ENCODE data around the gene TRAIP. TPM values are rescaled to one million over a fixed set of nuclear protein-coding genes. Genes with fewer than 3 reads are reported as not detected.

TRAIP gene
- total and polyA plus RNA-seq, 2 experiments from 2014 or later, result 4.5 to 5.2 TPM

- no peaks in the 10 kb centered on the region for H3K27me3 ChIP-seq (replicated peaks; ENCODE audit: insufficient read depth)
- in situ Hi-C loops (cut with MboI), result no loop called here
- no peak overlapping the region for H3K27ac ChIP-seq
- peak overlapping the region; percentile 98 for H3K4me2 ChIP-seq (ENCODE audit: unreplicated experiment)
- no peaks in the 10 kb centered on the region for H3F3A ChIP-seq (ENCODE audit: insufficient read depth)
- H3K9ac ChIP-seq, result peak overlapping the region; percentile 82
- no peaks in the 10 kb centered on the region for H3K9me2 ChIP-seq (ENCODE audit: insufficient read depth)
- no peaks in the 10 kb centered on the region for H4K20me1 ChIP-seq (ENCODE audit: insufficient read depth)
- no peaks in the 10 kb centered on the region for H3K36me3 ChIP-seq (ENCODE audit: low read depth)
- peak overlapping the region; percentile 98 for H2AFZ ChIP-seq
- H3K79me2 ChIP-seq (ENCODE audit: insufficient read depth), result peaks cover 18% of the 10 kb centered on the region
- DNase-seq, result no peak
- TF ChIP-seq EZH2phosphoT487 (IDR thresholded peaks at IDR 0.05; ENCODE audit: insufficient read depth, low read depth), result no peak
- TF ChIP-seq EZH2 (IDR thresholded peaks at IDR 0.05; ENCODE audit: insufficient read depth, poor library complexity, severe bottlenecking), result no peak
- H3K4me1 ChIP-seq (ENCODE audit: insufficient read depth), result no peaks in the 10 kb centered on the region
- no peaks in the 10 kb centered on the region for H3K9me3 ChIP-seq (ENCODE audit: low read depth)
- peak overlapping the region; percentile 98 for H3K4me3 ChIP-seq
- WGBS, 2 experiments (ENCODE audit: low coverage in 1 of 2, low lambda C conversion rate in 2 of 2, missing lambda C conversion rate in 2 of 2), result 44 to 52% methylated on average over 5 of the region's 5 CpGs
These were observed 702 bp downstream of the TRAIP start for GRCh38 chr3:49855662-49856061.

GRCh38 chr3:49845694-49846093 lies 10.7 kb downstream of the TRAIP start:
- no peaks in the 10 kb centered on the region for H3K79me2 ChIP-seq (ENCODE audit: insufficient read depth)
- no peak for DNase-seq
- H3K4me1 ChIP-seq (ENCODE audit: insufficient read depth), result no peaks in the 10 kb centered on the region
- H3K9ac ChIP-seq, result no peak overlapping the region
- 99 to 100% methylated on average over 3 of the region's 3 CpGs for WGBS, 2 experiments (ENCODE audit: low coverage in 1 of 2, low lambda C conversion rate in 2 of 2, missing lambda C conversion rate in 2 of 2)
- H3K9me3 ChIP-seq (ENCODE audit: low read depth), result no peaks in the 10 kb centered on the region
- no peaks in the 10 kb centered on the region for H4K20me1 ChIP-seq (ENCODE audit: insufficient read depth)
- in situ Hi-C loops (cut with MboI), result no loop called here
- no peak overlapping the region for H3K27ac ChIP-seq
- H3K9me2 ChIP-seq (ENCODE audit: insufficient read depth), result no peaks in the 10 kb centered on the region
- no peaks in the 10 kb centered on the region for H3F3A ChIP-seq (ENCODE audit: insufficient read depth)
- H3K36me3 ChIP-seq (ENCODE audit: low read depth), result no peaks in the 10 kb centered on the region
- H3K4me3 ChIP-seq, result no peak overlapping the region
- no peak overlapping the region for H2AFZ ChIP-seq
- TF ChIP-seq EZH2 (IDR thresholded peaks at IDR 0.05; ENCODE audit: insufficient read depth, poor library complexity, severe bottlenecking) (no peak), EZH2phosphoT487 (IDR thresholded peaks at IDR 0.05; ENCODE audit: insufficient read depth, low read depth) (no peak)
- no peak overlapping the region for H3K4me2 ChIP-seq (ENCODE audit: unreplicated experiment)
- no peaks in the 10 kb centered on the region for H3K27me3 ChIP-seq (replicated peaks; ENCODE audit: insufficient read depth)

GRCh38 chr3:49844464-49845183 lies 11.7 kb downstream of the TRAIP start:
- H3F3A ChIP-seq (ENCODE audit: insufficient read depth), result no peaks in the 10 kb centered on the region
- no peak overlapping the region for H3K9ac ChIP-seq
- H3K9me3 ChIP-seq (ENCODE audit: low read depth), result no peaks in the 10 kb centered on the region
- 83 to 84% methylated on average over 5 of the region's 5 CpGs for WGBS, 2 experiments (ENCODE audit: low coverage in 1 of 2, low lambda C conversion rate in 2 of 2, missing lambda C conversion rate in 2 of 2)
- DNase-seq, result no peak
- H3K27me3 ChIP-seq (replicated peaks; ENCODE audit: insufficient read depth), result no peaks in the 10 kb centered on the region
- H3K4me1 ChIP-seq (ENCODE audit: insufficient read depth), result no peaks in the 10 kb centered on the region
- no peak for TF ChIP-seq EZH2 (IDR thresholded peaks at IDR 0.05; ENCODE audit: insufficient read depth, poor library complexity, severe bottlenecking)
- TF ChIP-seq EZH2phosphoT487 (IDR thresholded peaks at IDR 0.05; ENCODE audit: insufficient read depth, low read depth), result no peak
- no peak overlapping the region for H3K27ac ChIP-seq
- in situ Hi-C loops (cut with MboI), result no loop called here
- H3K4me3 ChIP-seq, result no peak overlapping the region
- no peak overlapping the region for H2AFZ ChIP-seq
- H3K36me3 ChIP-seq (ENCODE audit: low read depth), result no peaks in the 10 kb centered on the region
- H3K79me2 ChIP-seq (ENCODE audit: insufficient read depth), result no peaks in the 10 kb centered on the region
- no peaks in the 10 kb centered on the region for H4K20me1 ChIP-seq (ENCODE audit: insufficient read depth)
- no peak overlapping the region for H3K4me2 ChIP-seq (ENCODE audit: unreplicated experiment)
- no peaks in the 10 kb centered on the region for H3K9me2 ChIP-seq (ENCODE audit: insufficient read depth)

- Histone ChIP-seq H3K4me3 (no peak overlapping the region), H3K79me2 (ENCODE audit: insufficient read depth) (no peaks in the 10 kb centered on the region), H3K9me2 (ENCODE audit: insufficient read depth) (no peaks in the 10 kb centered on the region), H3F3A (ENCODE audit: insufficient read depth) (no peaks in the 10 kb centered on the region), H3K9ac (no peak overlapping the region), H3K27ac (no peak overlapping the region), H3K27me3 (replicated peaks; ENCODE audit: insufficient read depth) (no peaks in the 10 kb centered on the region), H3K4me1 (ENCODE audit: insufficient read depth) (no peaks in the 10 kb centered on the region), H4K20me1 (ENCODE audit: insufficient read depth) (no peaks in the 10 kb centered on the region), H3K36me3 (ENCODE audit: low read depth) (no peaks in the 10 kb centered on the region), H2AFZ (no peak overlapping the region), H3K9me3 (ENCODE audit: low read depth) (no peaks in the 10 kb centered on the region), H3K4me2 (ENCODE audit: unreplicated experiment) (no peak overlapping the region)
- no peak for DNase-seq
- no peak for TF ChIP-seq EZH2phosphoT487 (IDR thresholded peaks at IDR 0.05; ENCODE audit: insufficient read depth, low read depth)
- no peak for TF ChIP-seq EZH2 (IDR thresholded peaks at IDR 0.05; ENCODE audit: insufficient read depth, poor library complexity, severe bottlenecking)
- in situ Hi-C loops (cut with MboI), result no loop called here
- 98 to 100% methylated on average over 3 of the region's 3 CpGs for WGBS, 2 experiments (ENCODE audit: low coverage in 1 of 2, low lambda C conversion rate in 2 of 2, missing lambda C conversion rate in 2 of 2)
These were observed 13.4 kb downstream of the TRAIP start for GRCh38 chr3:49842843-49843517.
